GM12878 (cell line): Measurements from ENCODE around the gene DGKQ. TPM values are rescaled to one million over a fixed set of nuclear protein-coding genes. Genes with fewer than 3 reads are reported as not detected.
"Not testable (repeated sequence)": the region's sequence is repeated elsewhere in the genome, so short reads cannot be mapped to it uniquely, and the experiment has no call there.

Experiments
- ATAC-seq: fragments of 200-7000 bp; cut with Tn5 transposase; 3 replicates; pipeline ENCODE4 v1.9.1; 2020; ENCODE audit warnings: mild to moderate bottlenecking, moderate library complexity
- BruUV-seq: library from RNA; stranded (reverse); fragments of 400-500 nt; replicated peaks from 2 replicates; lab custom pipeline; 2021; lab: Mats Ljungman, UMichigan
- CTCF ChIA-PET: fragments of 300-600 bp; sonication (Branson Sonifier 250); formaldehyde crosslinking; extraction: SDS; loops from one replicate; lab custom pipeline; 2021; ENCODE audit warnings: inconsistent platforms; lab: Yijun Ruan, JAX
- POLR2A ChIA-PET: fragments of 350-600 bp; formaldehyde crosslinking; extraction: SDS; loops from one replicate; lab custom pipeline; 2021; ENCODE audit warnings: inconsistent platforms; lab: Charles Lee
- RAD21 ChIA-PET: fragments of 300-600 bp; sonication (Branson Sonifier 250); formaldehyde crosslinking; loops from one replicate; lab custom pipeline; 2023; ENCODE audit warnings: antibody characterized with exemption; ENCODE audit not compliant: unreplicated experiment; lab: Charles Lee
- SMC1A ChIA-PET: fragments of 300-600 bp; sonication (Branson Sonifier 250); formaldehyde crosslinking; loops from one replicate; lab custom pipeline; 2023; ENCODE audit not compliant: unreplicated experiment, uncharacterized antibody; lab: Charles Lee
- DNase-seq: peaks from one replicate; pipeline ENCODE4 v3.0.0-alpha.2; 2011; ENCODE audit warnings: low read depth, low spot score
- FAIRE-seq: peaks from 3 replicates; lab custom pipeline; 2011; peaks lifted over from hg19 to GRCh38; lab: Jason Lieb, UNC
- H2AFZ ChIP-seq: 2 replicates; pipeline ENCODE4 v1.6.0; 2011; ENCODE audit warnings: low read depth, low read length, control low read depth; ENCODE audit not compliant: control insufficient read depth
- H3K27ac ChIP-seq: 2 replicates; pipeline ENCODE4 v1.5.1; 2011; ENCODE audit warnings: control low read depth; ENCODE audit not compliant: control insufficient read depth, insufficient read depth
- H3K27me3 ChIP-seq, 2 experiments: replicated peaks in 1 of 2; 2 replicates each; pipeline versions ENCODE4 v1.6.0 to v1.6.1; 2011; ENCODE audit warnings: low read length in 1 of 2; ENCODE audit not compliant: control insufficient read depth in 2 of 2, insufficient read depth in 2 of 2
- H3K36me3 ChIP-seq, 2 experiments: 2 replicates each; pipeline ENCODE4 v1.5.1; 2011; ENCODE audit warnings: low read length in 1 of 2; ENCODE audit not compliant: control insufficient read depth in 2 of 2, insufficient read depth in 2 of 2
- H3K4me1 ChIP-seq: 2 replicates; pipeline ENCODE4 v1.6.1; 2011; ENCODE audit warnings: mild to moderate bottlenecking, low read length, moderate library complexity, mixed read lengths; ENCODE audit not compliant: control insufficient read depth, insufficient read depth
- H3K4me2 ChIP-seq: 2 replicates; pipeline ENCODE4 v1.6.0; 2011; ENCODE audit warnings: control low read depth; ENCODE audit not compliant: control insufficient read depth, insufficient read depth
- H3K4me3 ChIP-seq: fragments of 200-600 bp; sonication (generic); 2 replicates; pipeline ENCODE4 v1.5.1; 2016
- H3K79me2 ChIP-seq: 2 replicates; pipeline ENCODE4 v1.6.0; 2011; ENCODE audit warnings: low read length; ENCODE audit not compliant: control insufficient read depth, insufficient read depth
- H3K9ac ChIP-seq: 2 replicates; pipeline ENCODE4 v1.8.0; 2011; ENCODE audit warnings: low read length, control low read depth, mixed read lengths; ENCODE audit not compliant: control insufficient read depth, insufficient read depth
- H3K9me3 ChIP-seq: replicated peaks from 3 replicates; pipeline ENCODE4 v1.5.1; 2011; ENCODE audit warnings: mild to moderate bottlenecking, low read length; ENCODE audit not compliant: control insufficient read depth, insufficient read depth
- H4K20me1 ChIP-seq: 2 replicates; pipeline ENCODE4 v1.6.0; 2011; ENCODE audit not compliant: control insufficient read depth, insufficient read depth
- CBX5 ChIP-seq: sonication (generic); IDR thresholded peaks from 2 replicates; pipeline ENCODE4 v1.6.1; 2016; ENCODE audit warnings: low read depth, moderate library complexity, mild to moderate bottlenecking, inconsistent platforms
- ESRRA ChIP-seq: IDR thresholded peaks from 2 replicates; pipeline ENCODE4 v1.6.1; 2012; ENCODE audit warnings: mild to moderate bottlenecking, low read length, improper control_type of control experiment
- HDAC6 ChIP-seq: fragments of 200-600 bp; sonication (generic); IDR thresholded peaks from one replicate; pipeline ENCODE4 v1.8.0; 2017; ENCODE audit warnings: antibody characterized with exemption; ENCODE audit not compliant: unreplicated experiment
- MAX ChIP-seq: IDR thresholded peaks from 2 replicates; pipeline ENCODE4 v1.6.1; 2012; ENCODE audit warnings: low read depth, low read length, improper control_type of control experiment
- MYB ChIP-seq: fragments of 150-350 bp; IDR thresholded peaks from 2 replicates; pipeline ENCODE4 v1.6.1; 2014; ENCODE audit warnings: mild to moderate bottlenecking, low read depth, low read length, borderline replicate concordance
- NFIC ChIP-seq: IDR thresholded peaks from 2 replicates; pipeline ENCODE4 v1.6.1; 2012; ENCODE audit warnings: low read depth, mild to moderate bottlenecking, inconsistent platforms, low read length, moderate library complexity
- NFYB ChIP-seq: IDR thresholded peaks from 2 replicates; pipeline ENCODE4 v1.6.1; 2011; ENCODE audit warnings: low read depth, mild to moderate bottlenecking, low read length, improper control_type of control experiment, moderate library complexity; ENCODE audit not compliant: insufficient read depth
- POU2F2 ChIP-seq: IDR thresholded peaks from 3 replicates; pipeline ENCODE4 v1.6.1; 2011; ENCODE audit warnings: low read depth, mild to moderate bottlenecking, low read length, borderline replicate concordance
- RBBP5 ChIP-seq: fragments of 200-600 bp; sonication (generic); conservative IDR thresholded peaks from 2 replicates; pipeline ENCODE4 v1.6.1; 2016
- RUNX3 ChIP-seq: IDR thresholded peaks from 2 replicates; pipeline ENCODE4 v1.6.1; 2012; ENCODE audit warnings: low read length, inconsistent platforms
- SIN3A ChIP-seq: IDR thresholded peaks from 2 replicates; pipeline ENCODE4 v1.6.1; 2012; ENCODE audit warnings: low read depth, low read length, improper control_type of control experiment
- ZBED1 ChIP-seq: IDR thresholded peaks from 2 replicates; pipeline ENCODE4 v1.6.1; 2016; ENCODE audit warnings: borderline replicate concordance
- ZBTB33 ChIP-seq: fragments of 450-650 bp; IDR thresholded peaks from 2 replicates; pipeline ENCODE4 v1.6.1; 2017; ENCODE audit warnings: mild to moderate bottlenecking
- ZNF217 ChIP-seq: fragments of 450-650 bp; IDR thresholded peaks from 2 replicates; pipeline ENCODE4 v1.6.1; 2017; ENCODE audit warnings: antibody characterized with exemption, mild to moderate bottlenecking
- WGBS: methylation state at CpG from one replicate; pipeline ENCODE4 v1.1.6; 2016; ENCODE audit warnings: low lambda C conversion rate; ENCODE audit not compliant: insufficient replicate concordance, insufficient coverage; ENCODE audit errors: missing lambda C conversion rate; 5-methylcytosine and 5-hydroxymethylcytosine counted together
- in situ Hi-C: fragments of 300-500 bp; cut with MboI; formaldehyde crosslinking; loops from 9 replicates; pipeline ENCODE4 v1.14.3; 2018; ENCODE audit warnings: mixed read lengths
- intact Hi-C: fragments of 100-400 bp; cut with micrococcal nuclease; formaldehyde crosslinking; loops from one replicate; pipeline ENCODE4 v1.14.2; 2022; ENCODE audit not compliant: unreplicated experiment
- polyA plus RNA-seq, 11 experiments: library from polyadenylated mRNA; depleted of rRNA in 4 of 11; unstranded in 6 of 11; stranded (reverse) in 5 of 11; fragments of >200 nt; fragmentation: Nextera tagmentation in 4 of 11; fragmentation: Illumina TruSeq in 1 of 11; extraction: Ambion mirVana in 4 of 11; extraction: Trizol in 1 of 11; gene quantifications; 1 replicate in 1 of 11; 2 replicates in 10 of 11; pipeline versions ENCODE4 v1.2.1 to v1.2.3, GENCODE V29; 2011 to 2016; ENCODE audit warnings: inconsistent platforms in 2 of 11, missing spikeins in 2 of 11, low read depth in 1 of 11
- total RNA-seq, 4 experiments: library from RNA; depleted of rRNA in 3 of 4; stranded (reverse); fragments of >200 nt in 3 of 4; fragmentation: Illumina TruSeq in 1 of 4; extraction: Trizol in 1 of 4; gene quantifications; 2 replicates each; pipeline versions ENCODE4 v1.2.1 to v1.2.3, GENCODE V29; 2013 to 2021

The DGKQ gene
- total and polyA plus RNA-seq, 10 of the 15 experiments (the other 5 are each of a cell fraction or from before 2014, with no cell fraction given): 0.11 to 10.5 (median 1.4) TPM

GRCh38 chr4:921830-922331, 51.5 kb downstream of the DGKQ start (continued):
- TF ChIP-seq POU2F2 (peak; percentile 99), RBBP5 (no peak), ZBED1 (peak; percentile 94; the same call in 1 of the 2 replicates), MYB (no peak), SIN3A (no peak), ZNF217 (no peak), NFIC (0 out of 2 replicates have a peak, but pooled peaks have one; percentile 15), ZBTB33 (no peak), CBX5 (peak; percentile 93; the same call in 1 of the 2 replicates), NFYB (no peak), MAX (no peak), RUNX3 (peak; percentile 95), HDAC6 (no peak), ESRRA (no peak)
- TF ChIP-seq, all 136 proteins: peak for 13

- 95% methylated on average over 15 of the region's 15 CpGs for WGBS
- DNase-seq, POLR2A ChIA-PET, BruUV-seq, CTCF ChIA-PET, H2AFZ ChIP-seq, H3K36me3 ChIP-seq, H3K9ac ChIP-seq, ATAC-seq, H3K27me3 ChIP-seq, RAD21 ChIA-PET, H3K4me2 ChIP-seq, in situ Hi-C loops, FAIRE-seq, H3K4me3 ChIP-seq, intact Hi-C loops, H3K9me3 ChIP-seq, H4K20me1 ChIP-seq, H3K27ac ChIP-seq: not testable (repeated sequence)
- peaks cover 87% of the 10 kb centered on the region for H3K79me2 ChIP-seq
- SMC1A ChIA-PET: interaction anchor here (0.9 to 1.3 kb wide), 2 partner anchors 11 to 17 kb away, joined by 3 to 4 read pairs; no protein-coding TSS in a partner anchor
- H3K4me1 ChIP-seq: peaks cover 43% of the 10 kb centered on the region
Observed at GRCh38 chr4:919004-919680, 54.2 kb downstream of the DGKQ start.

- H3K27ac ChIP-seq, H4K20me1 ChIP-seq, H3K36me3 ChIP-seq, in situ Hi-C loops, H3K27me3 ChIP-seq, H3K4me2 ChIP-seq, ATAC-seq, H3K9me3 ChIP-seq, CTCF ChIA-PET, DNase-seq, FAIRE-seq, H3K4me3 ChIP-seq, BruUV-seq, H3K9ac ChIP-seq, intact Hi-C loops, RAD21 ChIA-PET, H2AFZ ChIP-seq: not testable (repeated sequence)
- Histone ChIP-seq H3K79me2 (peaks cover 82% of the 10 kb centered on the region), H3K4me1 (peaks cover 39% of the 10 kb centered on the region)
- 94% methylated on average over 6 of the region's 6 CpGs for WGBS
- SMC1A ChIA-PET: interaction anchor here (1.4 kb wide), 2 partner anchors 15 to 25 kb away, joined by 3 to 4 read pairs; no protein-coding TSS in a partner anchor
- POLR2A ChIA-PET: interaction anchor here (1.0 kb wide), 1 partner anchor 14 kb away, joined by 3 read pairs; the partner anchor contains the start of genes GAK and TMEM175
Observed at GRCh38 chr4:918591-918990, 54.8 kb downstream of the DGKQ start.
